ENCODE results near the gene REV1. TPM values are rescaled to one million over a fixed set of nuclear protein-coding genes. Genes with fewer than 3 reads are reported as not detected.

Gene REV1
- total and polyA plus RNA-seq, 2 experiments from 2014 or later, result 32.9 to 46.7 TPM

- Histone ChIP-seq H3K36me3 (ENCODE audit: insufficient read depth) (no peaks in the 10 kb centered on the region), H3F3A (replicated peaks; ENCODE audit: low read depth) (no peaks in the 10 kb centered on the region), H3K4me3 (no peak overlapping the region), H3K4me1 (ENCODE audit: insufficient read depth) (no peaks in the 10 kb centered on the region), H3K9me2 (ENCODE audit: insufficient read depth) (no peaks in the 10 kb centered on the region), H3K4me2 (no peak overlapping the region), H3K27ac (ENCODE audit: low read depth) (no peak overlapping the region), H3K27me3 (ENCODE audit: insufficient read depth) (no peaks in the 10 kb centered on the region), H4K20me1 (replicated peaks; ENCODE audit: insufficient read depth) (no peaks in the 10 kb centered on the region), H3K79me2 (replicated peaks; ENCODE audit: insufficient read depth) (no peaks in the 10 kb centered on the region), H2AFZ (no peak overlapping the region; the same call in 1 of the 2 replicates)
- no peak for DNase-seq (ENCODE audit: low spot score)
- Mint-ChIP-seq H3K27me3 (ENCODE audit: insufficient read depth, low read depth, poor library complexity) (peaks cover 1% of the 10 kb centered on the region), H3K9me3 (peaks cover 3% of the 10 kb centered on the region; the same call in 1 of the 3 replicates), H3K36me3 (ENCODE audit: low read depth) (no peaks in the 10 kb centered on the region; the same call in 2 of the 3 replicates), H3K4me1 (no peaks in the 10 kb centered on the region), H3K27ac (no peak overlapping the region), H3K4me3 (no peak overlapping the region)
- TF ChIP-seq NANOG (IDR thresholded peaks at IDR 0.05; ENCODE audit: borderline replicate concordance) (no peak), STAT1 (IDR thresholded peaks at IDR 0.05; ENCODE audit: unreplicated experiment) (no peak), JUNB (IDR thresholded peaks at IDR 0.05; ENCODE audit: unreplicated experiment) (no peak), REST (IDR thresholded peaks at IDR 0.05; ENCODE audit: unreplicated experiment) (no peak), CREB1 (CRISPR knock-in tag; IDR thresholded peaks at IDR 0.05; ENCODE audit: low read depth) (no peak), ZNF462 (CRISPR knock-in tag; IDR thresholded peaks at IDR 0.05) (no peak), ZNF331 (CRISPR knock-in tag; IDR thresholded peaks at IDR 0.05; ENCODE audit: low read depth) (no peak), ZNF114 (CRISPR knock-in tag; IDR thresholded peaks at IDR 0.05) (no peak), EZH2phosphoT487 (IDR thresholded peaks at IDR 0.05; ENCODE audit: unreplicated experiment) (no peak), ETS1 (IDR thresholded peaks at IDR 0.05) (no peak), EZH2 (IDR thresholded peaks at IDR 0.05; ENCODE audit: low read depth, unreplicated experiment) (no peak), POLR2AphosphoS5 (IDR thresholded peaks at IDR 0.05; ENCODE audit: low read depth) (no peak), CTCF (conservative IDR thresholded peaks at IDR 0.05; ENCODE audit: low read depth in 2 of 2) (no peak)
- ATAC-seq, result no peak
Measured at GRCh38 chr2:99520813-99521212, 31.0 kb upstream of the REV1 start.

Data from GM23338 (cell line).